PFSK-1 (cell line): ENCODE measurements around the gene MED8.

Experiments
- FOXP2 ChIP-seq: optimal IDR thresholded peaks from 2 replicates; pipeline ENCODE3; 2011; ENCODE audit warnings: borderline replicate concordance, control low read depth, inconsistent platforms; ENCODE audit not compliant: insufficient read depth; ENCODE audit errors: extremely low read length, extremely low read depth
- POLR2AphosphoS5 ChIP-seq: IDR thresholded peaks from 2 replicates; pipeline ENCODE4 v1.6.1; 2012; ENCODE audit warnings: low read depth, mild to moderate bottlenecking, control low read depth, low read length, moderate library complexity
- SIN3A ChIP-seq: IDR thresholded peaks from 2 replicates; pipeline ENCODE4 v1.6.1; 2012; ENCODE audit warnings: mild to moderate bottlenecking, low read length, moderate library complexity, borderline replicate concordance; ENCODE audit not compliant: insufficient read depth
- TAF1 ChIP-seq: IDR thresholded peaks from 2 replicates; pipeline ENCODE4 v1.6.1; 2012; ENCODE audit warnings: low read length, control low read depth, borderline replicate concordance; ENCODE audit not compliant: insufficient read depth
- TF ChIP-seq, protein P1 (sequence below), 2 experiments: IDR thresholded peaks; 2 replicates each; pipeline versions ENCODE4 v1.6.1 to v1.8.0; 2011 to 2012; ENCODE audit warnings: low read depth in 2 of 2, low read length in 2 of 2, control low read depth in 1 of 2, inconsistent platforms in 1 of 2, mild to moderate bottlenecking in 1 of 2, moderate library complexity in 1 of 2; ENCODE audit not compliant: insufficient read depth in 1 of 2

MED8 gene

DNA sequence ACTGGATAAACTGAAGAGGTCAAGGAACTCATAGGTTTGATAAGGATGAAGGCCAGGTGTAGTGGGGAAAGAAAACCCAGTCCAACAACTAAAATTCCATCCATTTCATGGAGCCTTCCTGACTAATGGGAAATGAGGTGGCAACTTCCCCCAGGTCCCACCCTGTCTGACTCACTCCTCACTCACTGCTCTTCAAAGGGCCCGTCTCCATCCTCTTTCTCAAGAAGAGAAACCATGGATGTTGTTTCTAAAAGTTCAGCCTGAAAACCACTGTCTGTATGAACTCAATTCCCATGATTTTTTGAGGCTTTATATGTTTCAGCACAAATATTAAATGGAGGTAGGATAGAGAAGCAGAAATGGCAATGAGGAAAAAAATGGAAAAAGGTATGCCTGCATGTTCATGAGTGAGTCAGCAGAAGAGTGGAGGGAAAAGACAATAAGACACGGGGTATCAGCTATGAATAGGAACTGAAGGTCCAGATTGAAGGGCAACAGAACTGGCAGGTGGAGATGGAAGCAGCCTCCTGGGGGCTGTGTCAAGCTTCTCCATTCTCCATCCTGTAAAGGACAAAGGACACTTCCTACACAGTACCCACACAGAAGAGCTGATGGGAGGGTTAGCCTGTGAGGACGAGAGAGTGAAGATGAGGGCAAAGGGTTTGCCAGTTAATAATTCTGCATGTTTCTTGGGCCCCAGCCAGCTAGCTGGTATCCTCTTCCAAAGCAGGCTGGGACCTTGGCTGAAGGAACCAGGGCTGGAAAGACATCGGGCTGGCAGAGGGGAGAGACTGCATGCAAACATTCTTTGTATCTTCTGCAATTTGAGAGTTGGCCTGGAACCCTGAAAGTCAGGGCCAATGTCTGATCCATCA is 16.3 kb downstream of the MED8 start:
- TF ChIP-seq SIN3A (no peak), POLR2AphosphoS5 (no peak), FOXP2 (no peak), TAF1 (no peak)
- TF ChIP-seq, protein P1, sequence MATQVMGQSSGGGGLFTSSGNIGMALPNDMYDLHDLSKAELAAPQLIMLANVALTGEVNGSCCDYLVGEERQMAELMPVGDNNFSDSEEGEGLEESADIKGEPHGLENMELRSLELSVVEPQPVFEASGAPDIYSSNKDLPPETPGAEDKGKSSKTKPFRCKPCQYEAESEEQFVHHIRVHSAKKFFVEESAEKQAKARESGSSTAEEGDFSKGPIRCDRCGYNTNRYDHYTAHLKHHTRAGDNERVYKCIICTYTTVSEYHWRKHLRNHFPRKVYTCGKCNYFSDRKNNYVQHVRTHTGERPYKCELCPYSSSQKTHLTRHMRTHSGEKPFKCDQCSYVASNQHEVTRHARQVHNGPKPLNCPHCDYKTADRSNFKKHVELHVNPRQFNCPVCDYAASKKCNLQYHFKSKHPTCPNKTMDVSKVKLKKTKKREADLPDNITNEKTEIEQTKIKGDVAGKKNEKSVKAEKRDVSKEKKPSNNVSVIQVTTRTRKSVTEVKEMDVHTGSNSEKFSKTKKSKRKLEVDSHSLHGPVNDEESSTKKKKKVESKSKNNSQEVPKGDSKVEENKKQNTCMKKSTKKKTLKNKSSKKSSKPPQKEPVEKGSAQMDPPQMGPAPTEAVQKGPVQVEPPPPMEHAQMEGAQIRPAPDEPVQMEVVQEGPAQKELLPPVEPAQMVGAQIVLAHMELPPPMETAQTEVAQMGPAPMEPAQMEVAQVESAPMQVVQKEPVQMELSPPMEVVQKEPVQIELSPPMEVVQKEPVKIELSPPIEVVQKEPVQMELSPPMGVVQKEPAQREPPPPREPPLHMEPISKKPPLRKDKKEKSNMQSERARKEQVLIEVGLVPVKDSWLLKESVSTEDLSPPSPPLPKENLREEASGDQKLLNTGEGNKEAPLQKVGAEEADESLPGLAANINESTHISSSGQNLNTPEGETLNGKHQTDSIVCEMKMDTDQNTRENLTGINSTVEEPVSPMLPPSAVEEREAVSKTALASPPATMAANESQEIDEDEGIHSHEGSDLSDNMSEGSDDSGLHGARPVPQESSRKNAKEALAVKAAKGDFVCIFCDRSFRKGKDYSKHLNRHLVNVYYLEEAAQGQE (IDR thresholded peaks at IDR 0.05; ENCODE audit: insufficient read depth in 1 of 2, low read depth in 2 of 2, low read length in 2 of 2): no peak

DNA sequence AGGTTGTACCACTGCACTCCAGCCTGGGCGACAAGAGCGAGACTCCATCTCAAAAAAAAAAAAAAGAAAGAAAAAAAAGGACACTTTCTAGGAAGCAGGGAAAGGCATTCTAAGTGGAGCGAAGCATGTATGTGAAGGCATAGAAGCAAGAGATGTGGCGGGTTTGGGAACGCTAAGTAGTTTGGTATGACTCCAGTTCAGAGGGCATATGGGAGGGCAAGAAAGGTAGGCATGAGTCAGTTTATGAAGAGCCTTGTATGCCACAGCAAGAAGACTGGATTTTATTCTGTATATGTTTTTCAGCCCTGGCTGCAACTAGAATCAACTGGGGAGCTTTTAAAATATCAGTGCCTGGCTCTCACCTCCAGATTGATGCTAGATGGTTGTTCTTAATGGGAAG is 17.4 kb downstream of the MED8 start:
- no peak for TF ChIP-seq FOXP2

DNA sequence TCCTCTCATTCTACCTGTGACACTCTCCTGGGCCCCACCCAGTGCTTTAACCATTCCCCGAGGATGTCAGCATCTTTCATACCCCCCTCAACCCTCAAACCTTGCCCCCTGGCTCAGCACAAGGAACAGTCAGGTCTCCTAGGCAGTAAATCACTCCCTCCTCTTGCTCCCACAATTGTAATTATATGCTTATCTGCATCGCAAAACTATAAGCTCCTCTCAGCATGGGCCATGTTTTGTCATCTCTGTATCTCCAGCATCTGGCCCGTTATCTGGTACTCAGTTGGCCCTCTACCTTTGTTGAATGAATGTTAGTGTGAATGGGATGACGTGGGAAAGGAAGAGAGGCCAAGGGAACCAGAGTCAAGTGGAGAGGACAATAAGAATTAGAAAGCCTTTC is 19.0 kb downstream of the MED8 start:
- TF ChIP-seq SIN3A (no peak), POLR2AphosphoS5 (no peak), FOXP2 (no peak), TAF1 (no peak)
- TF ChIP-seq, protein P1 (IDR thresholded peaks at IDR 0.05; ENCODE audit: insufficient read depth in 1 of 2, low read depth in 2 of 2, low read length in 2 of 2): no peak

DNA sequence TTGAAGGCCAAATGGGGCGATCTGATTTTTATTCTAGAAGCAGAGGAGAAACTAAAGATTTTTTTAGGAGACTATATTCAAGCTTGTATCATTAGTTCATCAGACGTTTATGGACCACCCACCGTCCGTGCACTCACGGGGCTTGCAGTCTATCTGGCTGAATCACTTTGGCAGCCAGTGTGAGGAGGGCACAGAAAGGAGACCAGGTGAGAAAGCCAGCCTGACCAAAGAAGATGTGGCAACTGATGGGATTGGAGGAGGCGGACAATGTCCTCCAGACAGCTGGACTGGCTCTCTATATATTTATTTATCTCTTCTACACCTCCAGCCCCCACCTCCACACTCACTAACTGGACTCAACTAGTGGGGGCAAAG is 21.0 kb downstream of the MED8 start:
- no peak for TF ChIP-seq TAF1
- TF ChIP-seq SIN3A: no peak
- TF ChIP-seq, protein P1 (IDR thresholded peaks at IDR 0.05; ENCODE audit: insufficient read depth in 1 of 2, low read depth in 2 of 2, low read length in 2 of 2): no peak
- no peak for TF ChIP-seq POLR2AphosphoS5

DNA sequence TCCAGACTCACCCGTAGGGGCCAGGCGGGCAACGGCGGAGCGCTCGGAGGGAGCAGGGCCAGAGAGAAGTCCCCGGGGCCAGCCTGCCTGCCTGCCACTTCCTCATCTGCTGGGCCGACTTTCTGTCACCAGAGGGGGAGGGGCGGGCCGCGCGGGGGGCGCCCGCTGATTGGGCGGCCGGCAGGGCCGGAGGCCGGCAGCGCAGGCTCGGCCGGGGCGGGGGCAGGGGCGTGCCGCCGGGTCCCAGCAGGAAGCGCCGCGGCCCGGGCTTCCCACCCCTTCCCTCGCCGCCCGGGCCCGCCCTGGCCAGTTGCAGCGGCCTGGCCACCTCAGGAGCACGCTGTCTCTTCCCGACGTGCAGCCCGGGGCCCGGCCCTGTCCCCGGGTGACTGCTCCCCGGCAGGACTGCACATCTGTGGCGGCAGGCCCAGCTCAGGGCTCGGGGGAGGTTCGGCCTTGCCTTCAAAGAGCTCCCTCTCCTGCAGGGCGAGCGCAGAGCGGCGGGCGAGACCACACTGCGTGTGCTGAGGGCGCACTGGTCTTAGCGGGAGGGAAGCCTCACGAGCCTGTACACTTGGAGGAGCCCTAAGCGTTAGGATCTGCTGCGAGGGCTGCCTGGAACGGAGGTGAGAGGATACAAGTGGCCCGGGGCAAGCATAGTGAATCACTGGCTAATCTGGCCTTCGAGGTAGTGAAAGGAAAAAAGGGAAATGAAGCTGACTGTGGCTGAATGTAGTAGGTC is 21.5 kb downstream of the MED8 start, which contains the start of gene ELOVL1:
Gene ELOVL1, minus strand, starts transcription at position 108 of the 742 bp plus-strand sequence. CDS start 2,402 bp downstream, outside the sequence.
- TF ChIP-seq POLR2AphosphoS5: peak; percentile 96
- peak; percentile 78 for TF ChIP-seq TAF1
- TF ChIP-seq SIN3A: peak; percentile 39; the same call in 1 of the 2 replicates
- TF ChIP-seq, protein P1 (IDR thresholded peaks at IDR 0.05; ENCODE audit: insufficient read depth in 1 of 2, low read depth in 2 of 2, low read length in 2 of 2): 0 out of 4 replicates have a peak, but pooled peaks have one; percentile 10 to 44
- TF ChIP-seq FOXP2: peak; percentile 17
